ENCODE data around the gene DDR1.

- no peak for TF ChIP-seq CTCF (IDR thresholded peaks at IDR 0.05)
- TF ChIP-seq POLR2A (IDR thresholded peaks at IDR 0.05): no peak
These were observed 28.8 kb upstream of the DDR1 start for GRCh38 chr6:30855429-30856075.
